Spinal cord (tissue), 10 donors: Measurements from ENCODE around the gene XPO6. TPM values are rescaled to one million over a fixed set of nuclear protein-coding genes. Genes with fewer than 3 reads are reported as not detected.

Source experiments
- DNase-seq, 6 donors: peaks; one replicate each; pipeline versions ENCODE4 v3.0.0 to v3.0.0-alpha.2; 2013 to 2015; ENCODE audit warnings: low spot score in 6 of 6, low read depth in 4 of 6
- H3K27ac ChIP-seq: one replicate; pipeline ENCODE4 v1.5.1; 2013; ENCODE audit warnings: low read depth, low read length, control low read depth
- H3K27me3 ChIP-seq: one replicate; pipeline ENCODE4 v1.6.1; 2013; ENCODE audit warnings: low read length; ENCODE audit not compliant: control insufficient read depth, insufficient read depth
- H3K36me3 ChIP-seq: one replicate; pipeline ENCODE4 v1.6.1; 2013; ENCODE audit warnings: low read length; ENCODE audit not compliant: control insufficient read depth, insufficient read depth
- H3K4me1 ChIP-seq: one replicate; pipeline ENCODE4 v1.6.1; 2013; ENCODE audit warnings: low read length; ENCODE audit not compliant: control insufficient read depth, insufficient read depth
- H3K4me3 ChIP-seq: one replicate; pipeline ENCODE4 v1.5.1; 2013; ENCODE audit warnings: low read depth, low read length, control low read depth
- H3K9me3 ChIP-seq: one replicate; pipeline ENCODE4 v1.6.1; 2013; ENCODE audit warnings: low read length; ENCODE audit not compliant: control insufficient read depth, insufficient read depth
- WGBS: methylation state at CpG from one replicate; pipeline ENCODE4 v1.1.5; 2013; ENCODE audit warnings: missing lambda C conversion rate; ENCODE audit not compliant: insufficient coverage; 5-methylcytosine and 5-hydroxymethylcytosine counted together
- polyA plus RNA-seq, 2 donors: library from polyadenylated mRNA; unstranded; fragments of 120-200 nt; gene quantifications; one replicate each; pipeline ENCODE4 v1.2.1, GENCODE V29; 2013; ENCODE audit not compliant: insufficient read length in 2 of 2
- total RNA-seq, 2 donors: library from RNA; depleted of rRNA in 1 of 2; stranded (reverse); fragments of 120-200 nt in 1 of 2; fragments of >200 nt in 1 of 2; gene quantifications; one replicate each; pipeline versions ENCODE4 v1.2.3 to v1.2.4, GENCODE V29; 2013 to 2014
- donor health status: healthy.

XPO6 gene
- total and polyA plus RNA-seq, 4 donors = 84.1 to 164 (median 116) TPM

DNA sequence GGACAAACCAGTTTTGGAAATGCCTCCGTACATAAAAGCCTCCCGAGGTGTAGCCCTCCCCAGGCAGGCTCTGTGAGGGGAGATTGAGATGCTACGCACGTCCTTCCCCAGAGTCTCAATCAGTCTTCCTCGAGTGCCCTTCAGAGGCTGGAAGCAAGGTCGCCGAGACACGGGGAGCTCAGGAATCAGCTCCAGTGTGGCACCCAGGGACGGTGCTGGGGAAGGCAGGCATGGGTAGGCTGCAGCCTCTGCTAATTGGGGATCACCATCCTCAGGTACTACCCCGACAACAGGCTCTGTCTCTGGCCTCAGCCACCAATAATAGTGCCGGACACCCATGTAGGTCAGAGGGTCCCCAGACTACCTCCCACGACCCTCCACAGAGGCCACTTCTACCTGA, 120.1 kb downstream of the XPO6 start:
- Histone ChIP-seq H3K4me3 (no peak overlapping the region), H3K4me1 (peaks cover 27% of the 10 kb centered on the region), H3K36me3 (peaks cover 35% of the 10 kb centered on the region), H3K9me3 (no peaks in the 10 kb centered on the region), H3K27me3 (no peaks in the 10 kb centered on the region), H3K27ac (no peak overlapping the region)
- WGBS = 57% methylated on average over 12 of the region's 12 CpGs
- peak in 2 of 6 donors; percentile 21 to 84 for DNase-seq

DNA sequence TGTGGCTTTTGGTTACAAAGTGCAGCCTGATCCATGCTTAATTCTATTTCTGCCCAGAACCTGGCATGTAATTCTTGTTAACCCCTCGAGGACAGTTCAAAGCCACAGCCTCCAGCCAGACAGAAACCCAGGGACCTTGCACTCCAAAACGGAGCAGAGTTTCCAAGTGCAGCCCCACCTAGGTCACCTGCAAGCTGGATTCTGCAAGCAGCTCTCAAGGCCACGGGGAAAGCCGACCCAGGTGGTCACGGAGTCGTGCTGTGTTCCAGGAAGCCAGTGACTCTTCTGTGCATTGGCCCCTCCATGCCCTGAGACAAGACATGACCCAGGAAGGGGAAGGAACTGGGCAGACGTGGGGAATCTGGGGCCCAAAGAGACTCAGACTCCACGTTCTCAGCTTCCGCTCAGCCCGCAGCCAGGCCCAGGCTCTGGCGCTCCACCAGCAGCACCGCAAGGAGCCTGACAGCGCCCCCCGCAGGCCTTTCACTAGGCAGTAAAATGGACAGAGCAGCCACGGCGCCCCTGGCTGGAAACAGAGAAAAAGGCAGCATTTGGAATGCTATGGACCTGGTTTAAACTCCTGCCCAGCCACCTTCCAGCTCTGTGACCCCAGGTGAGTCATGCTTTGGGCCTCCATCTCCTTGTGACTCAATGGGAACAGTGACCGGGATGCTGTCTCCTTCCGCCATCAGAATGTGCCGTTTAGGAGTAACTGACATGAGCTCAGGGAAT, 121.0 kb downstream of the XPO6 start:
- no peak for DNase-seq
- Histone ChIP-seq H3K27me3 (no peaks in the 10 kb centered on the region), H3K36me3 (peaks cover 29% of the 10 kb centered on the region), H3K9me3 (no peaks in the 10 kb centered on the region), H3K4me1 (peaks cover 27% of the 10 kb centered on the region), H3K4me3 (no peak overlapping the region), H3K27ac (no peak overlapping the region)
- WGBS = 69% methylated on average over 19 of the region's 19 CpGs

DNA sequence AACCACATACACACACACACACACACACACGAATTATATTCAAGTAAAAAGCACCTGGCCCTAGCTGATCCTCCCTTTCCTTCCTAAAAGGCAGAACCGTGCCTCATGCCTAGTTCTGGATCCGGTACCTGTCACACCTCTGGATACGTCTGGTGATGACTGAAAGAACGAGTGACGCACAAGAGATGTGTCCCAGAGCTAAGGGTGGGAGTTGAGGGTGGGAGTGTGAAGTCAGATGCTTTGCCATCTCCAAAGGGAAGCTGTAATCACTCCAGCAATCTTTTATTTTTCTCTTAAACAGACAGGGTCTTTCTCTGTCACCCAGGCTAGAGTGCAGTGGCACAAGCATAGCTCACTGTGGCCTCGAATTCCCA, 121.8 kb downstream of the XPO6 start:
- Histone ChIP-seq H3K4me1 (peaks cover 27% of the 10 kb centered on the region), H3K4me3 (no peak overlapping the region), H3K36me3 (peaks cover 22% of the 10 kb centered on the region), H3K9me3 (no peaks in the 10 kb centered on the region), H3K27me3 (no peaks in the 10 kb centered on the region), H3K27ac (no peak overlapping the region)
- WGBS = 72% methylated on average over 3 of the region's 7 CpGs
- DNase-seq = no peak

DNA sequence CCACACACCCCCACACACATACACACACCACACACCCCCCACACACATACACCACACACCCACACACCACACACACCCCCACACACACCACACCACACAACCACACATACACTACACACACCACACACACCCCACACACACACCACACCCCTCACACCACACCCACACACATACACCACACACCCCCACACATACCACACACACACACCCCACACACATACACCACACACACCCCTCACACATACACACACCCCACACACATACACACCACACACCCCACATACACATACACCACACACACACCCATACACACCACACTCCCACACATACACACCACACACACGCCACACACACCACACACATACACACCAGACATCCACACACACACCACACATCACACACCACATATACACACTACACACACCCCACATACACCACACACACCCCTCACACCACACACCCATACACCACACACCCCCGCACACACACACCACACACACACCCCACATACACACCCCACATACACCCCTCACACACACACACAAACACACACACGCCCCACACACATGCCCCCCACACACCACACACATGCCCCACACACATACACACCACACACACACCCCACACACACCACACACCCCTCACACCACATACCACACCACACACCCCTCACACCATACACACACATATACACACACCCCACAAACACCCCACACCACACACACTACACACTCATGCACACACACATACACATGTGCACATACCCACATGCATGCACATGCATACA, 122.4 kb downstream of the XPO6 start:
- WGBS = 100% methylated on average over 3 of the region's 3 CpGs
- Histone ChIP-seq H3K36me3 (peaks cover 22% of the 10 kb centered on the region), H3K27me3 (no peaks in the 10 kb centered on the region), H3K9me3 (no peaks in the 10 kb centered on the region), H3K27ac (no peak overlapping the region), H3K4me3 (no peak overlapping the region), H3K4me1 (peaks cover 27% of the 10 kb centered on the region)
- DNase-seq = no peak

DNA sequence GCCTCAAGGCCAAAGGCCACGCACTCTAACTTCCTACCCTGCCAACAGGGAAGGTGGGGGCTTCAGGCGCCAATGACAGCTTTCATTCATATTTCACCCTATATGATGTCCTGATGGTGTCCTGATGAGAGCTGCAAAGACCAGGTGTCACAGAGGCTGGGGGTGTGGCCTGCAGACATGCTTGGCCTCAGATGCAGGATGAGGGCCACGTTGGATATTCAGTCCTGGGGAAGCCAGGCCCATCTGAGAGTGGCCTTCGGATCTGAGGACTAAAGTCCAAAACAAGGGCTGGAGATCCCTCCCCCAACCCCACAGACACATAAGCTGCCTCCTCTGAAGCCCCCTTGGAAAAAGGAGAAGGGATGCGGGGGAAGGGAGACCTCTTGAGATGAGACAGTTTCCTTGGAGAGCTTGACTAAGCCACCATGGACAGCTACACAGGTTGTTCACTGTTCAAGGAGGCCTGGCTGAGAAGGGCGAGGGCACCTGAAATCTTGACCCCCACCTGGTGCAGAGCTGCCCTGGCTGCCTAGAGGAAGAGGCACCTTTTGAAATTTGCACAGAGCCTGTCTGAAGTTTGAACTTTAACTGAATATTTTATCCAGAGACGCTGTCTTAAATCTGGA, 124.0 kb downstream of the XPO6 start:
- peaks cover 19% of the 10 kb centered on the region for H3K4me1 ChIP-seq
- peaks cover 16% of the 10 kb centered on the region for H3K36me3 ChIP-seq
- no peaks in the 10 kb centered on the region for H3K9me3 ChIP-seq
- no peak overlapping the region for H3K4me3 ChIP-seq
- no peaks in the 10 kb centered on the region for H3K27me3 ChIP-seq
- H3K27ac ChIP-seq = no peak overlapping the region
- no peak for DNase-seq
- 85% methylated on average over 3 of the region's 7 CpGs for WGBS

DNA sequence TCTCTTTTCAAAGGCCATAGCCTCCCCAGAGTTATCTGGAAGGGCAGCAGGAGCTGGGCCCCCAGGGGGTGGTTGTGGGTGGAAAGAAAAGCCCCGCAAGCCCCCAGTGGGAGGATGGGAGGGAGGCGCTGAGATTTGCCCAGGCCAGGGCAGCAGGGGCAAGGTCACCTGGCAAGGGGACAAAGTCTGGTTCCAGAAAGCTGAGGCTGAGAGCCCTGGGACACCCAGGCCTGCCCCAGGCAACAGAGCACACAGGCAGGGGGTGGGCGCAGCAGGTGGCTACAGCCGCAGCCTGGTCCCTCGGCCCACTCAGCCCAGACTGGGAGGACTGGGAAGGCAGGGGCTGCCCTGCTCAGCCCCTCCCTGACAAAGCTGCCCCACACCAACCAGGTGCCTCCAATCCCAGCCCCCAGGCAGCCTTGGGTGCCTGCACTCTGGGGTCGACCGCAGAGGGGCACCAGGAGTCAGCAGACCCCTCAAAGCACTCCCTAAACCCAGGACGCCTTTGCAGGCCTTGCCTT, 124.6 kb downstream of the XPO6 start:
- no peak overlapping the region for H3K27ac ChIP-seq
- H3K36me3 ChIP-seq = peaks cover 15% of the 10 kb centered on the region
- H3K27me3 ChIP-seq = no peaks in the 10 kb centered on the region
- H3K9me3 ChIP-seq = no peaks in the 10 kb centered on the region
- H3K4me1 ChIP-seq = peaks cover 17% of the 10 kb centered on the region
- H3K4me3 ChIP-seq = no peak overlapping the region
- WGBS = 82% methylated on average over 8 of the region's 8 CpGs
- DNase-seq = no peak

DNA sequence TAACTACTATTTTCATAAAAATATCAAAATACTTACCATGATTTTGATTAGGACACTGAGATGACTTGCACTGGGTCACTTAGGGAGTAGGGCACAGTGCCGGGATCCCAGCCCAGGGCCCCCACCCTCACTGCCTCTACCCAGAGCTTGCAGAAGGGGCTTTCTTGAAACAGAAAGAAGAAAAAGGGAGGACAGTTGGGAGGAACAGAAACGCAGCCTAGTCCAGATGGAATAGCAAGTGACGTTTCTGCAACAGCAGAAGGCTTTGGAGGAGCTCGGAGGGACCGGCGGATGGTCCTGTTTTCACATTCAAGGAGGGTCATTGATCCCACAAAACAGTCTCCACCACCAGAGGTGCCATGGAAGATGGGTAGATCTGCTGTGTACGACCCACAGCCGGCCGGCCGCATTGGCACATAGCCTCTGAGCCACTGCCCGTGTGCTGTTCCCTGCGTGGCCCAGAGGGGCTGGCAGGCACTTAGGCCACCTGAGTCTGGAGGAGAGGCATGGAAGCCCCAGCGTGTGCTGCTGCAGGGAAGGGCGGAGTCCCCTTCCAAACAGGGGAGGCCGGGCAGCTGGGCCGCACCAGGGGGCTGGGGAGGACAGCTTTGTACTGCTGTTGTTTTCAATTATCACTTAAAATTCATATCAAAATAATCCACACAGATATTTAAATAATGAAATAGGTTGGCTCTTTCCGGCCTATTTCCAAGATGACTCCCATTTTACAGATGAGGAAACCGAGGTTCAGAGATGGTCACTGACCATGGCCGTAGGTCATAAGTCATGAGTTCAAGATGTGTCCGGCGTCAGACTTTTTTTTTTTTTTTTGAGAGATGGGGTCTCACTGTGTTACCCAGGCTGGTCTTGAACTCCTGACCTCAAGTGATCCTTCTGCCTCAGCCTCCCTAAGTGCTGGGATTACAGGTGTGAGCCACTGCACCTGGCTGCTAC, 125.3 kb downstream of the XPO6 start:
- Histone ChIP-seq H3K9me3 (no peaks in the 10 kb centered on the region), H3K27me3 (no peaks in the 10 kb centered on the region), H3K36me3 (peaks cover 15% of the 10 kb centered on the region), H3K4me3 (no peak overlapping the region), H3K27ac (no peak overlapping the region), H3K4me1 (peaks cover 9% of the 10 kb centered on the region)
- WGBS = 94% methylated on average over 11 of the region's 21 CpGs
- DNase-seq = peak in 1 of 6 donors; percentile 44

DNA sequence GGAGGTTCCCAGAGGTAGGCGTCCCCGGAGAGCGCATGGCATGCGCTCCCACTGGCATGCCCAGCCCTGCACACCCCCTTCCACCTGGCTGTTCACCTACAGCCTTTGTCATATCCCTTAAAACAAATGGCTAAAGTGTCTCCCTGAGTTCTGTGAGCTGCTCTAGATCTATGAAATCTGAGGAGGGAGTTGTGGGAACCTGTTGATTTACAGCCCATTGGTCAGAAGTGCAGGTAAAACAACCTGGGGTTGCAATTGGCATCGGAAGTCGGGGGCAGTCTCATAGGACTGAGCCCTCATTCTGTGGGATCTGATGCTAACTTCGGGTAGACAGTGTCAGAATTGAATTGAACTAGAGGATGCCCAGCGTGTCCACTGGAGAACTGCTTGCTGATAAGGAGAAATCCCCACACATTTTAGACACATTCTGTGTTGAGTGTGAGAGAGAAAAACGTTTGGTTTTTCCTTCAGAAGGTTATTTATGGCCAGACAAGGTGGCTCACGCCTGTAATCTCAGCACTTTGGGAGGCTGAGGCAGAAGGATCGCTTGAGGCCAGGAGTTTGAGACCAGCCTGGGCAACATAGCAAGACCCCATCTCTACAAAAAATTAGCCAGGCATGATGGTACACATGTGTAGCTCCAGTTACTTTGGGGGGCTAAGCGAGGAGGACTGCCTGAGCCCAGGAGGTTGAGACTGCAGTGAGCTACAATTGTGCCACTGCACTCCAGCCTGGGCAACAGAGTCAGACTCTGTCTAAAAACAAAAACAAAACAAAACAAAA, 126.2 kb downstream of the XPO6 start:
- Histone ChIP-seq H3K36me3 (peaks cover 8% of the 10 kb centered on the region), H3K27me3 (no peaks in the 10 kb centered on the region), H3K4me1 (peaks cover under 1% of the 10 kb centered on the region), H3K27ac (no peak overlapping the region), H3K9me3 (no peaks in the 10 kb centered on the region), H3K4me3 (no peak overlapping the region)
- WGBS = 92% methylated on average over 10 of the region's 12 CpGs
- DNase-seq = no peak
